ENCODE results near the gene FMN2. TPM values are rescaled to one million over a fixed set of nuclear protein-coding genes. Genes with fewer than 3 reads are reported as not detected.

FMN2 gene
- total RNA-seq, 4 donors from 2014 or later = 0.46 to 1.4 (median 0.49) TPM; not detected in 1

- TF ChIP-seq, protein P1, sequence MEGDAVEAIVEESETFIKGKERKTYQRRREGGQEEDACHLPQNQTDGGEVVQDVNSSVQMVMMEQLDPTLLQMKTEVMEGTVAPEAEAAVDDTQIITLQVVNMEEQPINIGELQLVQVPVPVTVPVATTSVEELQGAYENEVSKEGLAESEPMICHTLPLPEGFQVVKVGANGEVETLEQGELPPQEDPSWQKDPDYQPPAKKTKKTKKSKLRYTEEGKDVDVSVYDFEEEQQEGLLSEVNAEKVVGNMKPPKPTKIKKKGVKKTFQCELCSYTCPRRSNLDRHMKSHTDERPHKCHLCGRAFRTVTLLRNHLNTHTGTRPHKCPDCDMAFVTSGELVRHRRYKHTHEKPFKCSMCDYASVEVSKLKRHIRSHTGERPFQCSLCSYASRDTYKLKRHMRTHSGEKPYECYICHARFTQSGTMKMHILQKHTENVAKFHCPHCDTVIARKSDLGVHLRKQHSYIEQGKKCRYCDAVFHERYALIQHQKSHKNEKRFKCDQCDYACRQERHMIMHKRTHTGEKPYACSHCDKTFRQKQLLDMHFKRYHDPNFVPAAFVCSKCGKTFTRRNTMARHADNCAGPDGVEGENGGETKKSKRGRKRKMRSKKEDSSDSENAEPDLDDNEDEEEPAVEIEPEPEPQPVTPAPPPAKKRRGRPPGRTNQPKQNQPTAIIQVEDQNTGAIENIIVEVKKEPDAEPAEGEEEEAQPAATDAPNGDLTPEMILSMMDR (IDR thresholded peaks at IDR 0.05) = no peak
- TF ChIP-seq POLR2A (IDR thresholded peaks at IDR 0.05) = no peak
- DNase-seq (ENCODE audit: low spot score in 2 of 2) = no peak
- no peak overlapping the region for H3K4me3 ChIP-seq (ENCODE audit: low read depth, poor library complexity, severe bottlenecking)
- WGBS, 2 donors = 89 to 90% methylated on average over 11 of the region's 11 CpGs
- intact Hi-C loops (cut with DNase I; ENCODE audit: low total_unique reads) = no loop called here
These were observed 189.1 kb downstream of the FMN2 start for GRCh38 chr1:240280560-240281322.

GRCh38 chr1:240282061-240282830 is 190.6 kb downstream of the FMN2 start:
- DNase-seq (ENCODE audit: low spot score in 2 of 2) = no peak
- no peak overlapping the region for H3K4me3 ChIP-seq (ENCODE audit: low read depth, poor library complexity, severe bottlenecking)
- TF ChIP-seq POLR2A (IDR thresholded peaks at IDR 0.05) = no peak
- TF ChIP-seq, protein P1 (IDR thresholded peaks at IDR 0.05) = no peak
- 57 to 59% methylated on average over 7 of the region's 7 CpGs for WGBS, 2 donors
- intact Hi-C loops (cut with DNase I; ENCODE audit: low total_unique reads) = no loop called here

GRCh38 chr1:240284656-240285414 is 193.2 kb downstream of the FMN2 start:
- TF ChIP-seq, protein P1 (IDR thresholded peaks at IDR 0.05) = no peak
- no peak for TF ChIP-seq POLR2A (IDR thresholded peaks at IDR 0.05)
- 63% methylated on average over 7 of the region's 7 CpGs for WGBS, 2 donors
- intact Hi-C loops (cut with DNase I; ENCODE audit: low total_unique reads) = no loop called here
- no peak overlapping the region for H3K4me3 ChIP-seq (ENCODE audit: low read depth, poor library complexity, severe bottlenecking)
- DNase-seq (ENCODE audit: low spot score in 2 of 2) = peak in 1 of 2 donors; percentile 60

- H3K4me3 ChIP-seq (ENCODE audit: low read depth, poor library complexity, severe bottlenecking) = no peak overlapping the region
- intact Hi-C loops (cut with DNase I; ENCODE audit: low total_unique reads) = no loop called here
- TF ChIP-seq POLR2A (IDR thresholded peaks at IDR 0.05) = no peak
- TF ChIP-seq, protein P1 (IDR thresholded peaks at IDR 0.05) = no peak
- WGBS, 2 donors = 68 to 72% methylated on average over 4 of the region's 4 CpGs
- peak in 1 of 2 donors; percentile 66 for DNase-seq (ENCODE audit: low spot score in 2 of 2)
These were observed 193.9 kb downstream of the FMN2 start for GRCh38 chr1:240285540-240285939.

- no peak for DNase-seq (ENCODE audit: low spot score in 2 of 2)
- H3K4me3 ChIP-seq (ENCODE audit: low read depth, poor library complexity, severe bottlenecking) = no peak overlapping the region
- intact Hi-C loops (cut with DNase I; ENCODE audit: low total_unique reads) = no loop called here
- 95 to 100% methylated on average over 1 of the region's 1 CpG for WGBS, 2 donors
- TF ChIP-seq, protein P1 (IDR thresholded peaks at IDR 0.05) = no peak
- no peak for TF ChIP-seq POLR2A (IDR thresholded peaks at IDR 0.05)
These were observed 196.0 kb downstream of the FMN2 start for GRCh38 chr1:240287722-240288121.

All from lower leg skin (tissue), 4 donors.